HG02938 (cell line): ENCODE data around the gene RNF41.

ENCODE experiments used
- ATAC-seq: cut with Tn5 transposase; IDR thresholded peaks from one replicate; pipeline ENCODE4 v1.9.1; 2021; ENCODE audit warnings: mild to moderate bottlenecking, moderate library complexity; ENCODE audit not compliant: unreplicated experiment

Gene RNF41

GRCh38 chr12:56244494-56244893, 22.8 kb upstream of the RNF41 start:
- no peak for ATAC-seq

- no peak for ATAC-seq
Observed at GRCh38 chr12:56243731-56244181, 22.0 kb upstream of the RNF41 start.

GRCh38 chr12:56242986-56243385, 21.3 kb upstream of the RNF41 start:
- no peak for ATAC-seq

- ATAC-seq = no peak
Observed at GRCh38 chr12:56241424-56242303, 19.9 kb upstream of the RNF41 start.

- ATAC-seq = no peak
Observed at GRCh38 chr12:56237552-56237951, 15.8 kb upstream of the RNF41 start.

GRCh38 chr12:56236985-56237384, 15.3 kb upstream of the RNF41 start:
- no peak for ATAC-seq

- ATAC-seq = no peak
Observed at GRCh38 chr12:56236091-56236490, 14.4 kb upstream of the RNF41 start.

- ATAC-seq = no peak
Observed at GRCh38 chr12:56234746-56235436, 13.2 kb upstream of the RNF41 start.

- ATAC-seq = no peak
Observed at GRCh38 chr12:56231184-56231582, 9.5 kb upstream of the RNF41 start.

- no peak for ATAC-seq
Observed at GRCh38 chr12:56230432-56231183, 8.9 kb upstream of the RNF41 start.

GRCh38 chr12:56229916-56230431, 8.3 kb upstream of the RNF41 start, which contains the start of gene SLC39A5:
SLC39A5 (plus strand) TSS chr12:56230051; CDS start chr12:56231275, 1,224 bp downstream.
- no peak for ATAC-seq

- no peak for ATAC-seq
Observed at GRCh38 chr12:56229082-56229481, 7.4 kb upstream of the RNF41 start.

- no peak for ATAC-seq
Observed at GRCh38 chr12:56224954-56225353, 3.2 kb upstream of the RNF41 start.

GRCh38 chr12:56224102-56224701, 2.5 kb upstream of the RNF41 start, which contains the start of gene NABP2:
NABP2 (plus strand) TSS chr12:56224342; CDS start chr12:56224857, 515 bp downstream.
- peak; percentile 63 for ATAC-seq

- ATAC-seq = no peak
Observed at GRCh38 chr12:56223571-56224101, 1.9 kb upstream of the RNF41 start.

- no peak for ATAC-seq
Observed at GRCh38 chr12:56222531-56222895, 791 bp upstream of the RNF41 start.

GRCh38 chr12:56221232-56221756, 428 bp downstream of the RNF41 start:
- peak; percentile 6 for ATAC-seq

GRCh38 chr12:56220611-56221231, 1.0 kb downstream of the RNF41 start:
- no peak for ATAC-seq

- ATAC-seq = no peak
Observed at GRCh38 chr12:56219840-56220239, 1.9 kb downstream of the RNF41 start.

- ATAC-seq = no peak
Observed at GRCh38 chr12:56216461-56216860, 5.3 kb downstream of the RNF41 start.
